Activated B cell treated with CpG ODN at 0.5 μM for 24 hours (primary cell): Measurements from ENCODE around the gene FNDC5. TPM values are rescaled to one million over a fixed set of nuclear protein-coding genes. Genes with fewer than 3 reads are reported as not detected.

ENCODE experiments used
- ATAC-seq: fragments of 200-7000 bp; cut with Tn5 transposase; one replicate; pipeline ENCODE4 v1.10.0; 2021; ENCODE audit warnings: low read depth, mild to moderate bottlenecking, moderate library complexity
- CTCF ChIA-PET: fragments of 350-600 bp; sonication (Branson Sonifier 250); formaldehyde crosslinking; loops from one replicate; lab custom pipeline; 2021; ENCODE audit warnings: antibody characterized with exemption; lab: Charles Lee
- POLR2A ChIA-PET: fragments of 350-600 bp; sonication (Branson Sonifier 250); formaldehyde crosslinking; loops from one replicate; lab custom pipeline; 2021; ENCODE audit warnings: antibody characterized with exemption; lab: Charles Lee
- DNase-seq: peaks from one replicate; pipeline ENCODE4 v3.0.0; 2022
- H3K27ac Mint-ChIP-seq: one replicate; pipeline ENCODE4 v1.8.0; 2020; ENCODE audit warnings: mixed read lengths
- H3K27me3 Mint-ChIP-seq: one replicate; pipeline ENCODE4 v1.8.0; 2021; ENCODE audit warnings: mixed read lengths
- H3K36me3 Mint-ChIP-seq: one replicate; pipeline ENCODE4 v1.8.0; 2021; ENCODE audit warnings: low read depth, mixed read lengths
- H3K4me1 Mint-ChIP-seq: one replicate; pipeline ENCODE4 v1.8.0; 2021; ENCODE audit warnings: mixed read lengths
- H3K4me3 Mint-ChIP-seq: one replicate; pipeline ENCODE4 v1.8.0; 2020; ENCODE audit warnings: mild to moderate bottlenecking, mixed read lengths
- H3K9me3 Mint-ChIP-seq: one replicate; pipeline ENCODE4 v1.8.0; 2020; ENCODE audit warnings: mixed read lengths
- CTCF ChIP-seq: fragments of 200-600 bp; IDR thresholded peaks from one replicate; pipeline ENCODE4 v1.8.0; 2022; ENCODE audit warnings: antibody characterized with exemption, mild to moderate bottlenecking
- intact Hi-C: fragments of 100-400 bp; cut with micrococcal nuclease; formaldehyde crosslinking; loops from one replicate; pipeline ENCODE4 v1.15.1; 2024
- total RNA-seq: library from RNA; stranded (reverse); gene quantifications from 2 replicates; pipeline ENCODE4 v1.2.3, GENCODE V29; 2022

FNDC5 gene
- total RNA-seq, 1 donor from 2014 or later = 0.55 TPM

GRCh38 chr1:32859915-32860314 is 10.8 kb downstream of the FNDC5 start:
- Mint-ChIP-seq H3K36me3 (peaks cover 70% of the 10 kb centered on the region), H3K27ac (no peak overlapping the region), H3K4me1 (no peaks in the 10 kb centered on the region), H3K9me3 (no peaks in the 10 kb centered on the region), H3K27me3 (no peaks in the 10 kb centered on the region), H3K4me3 (no peak overlapping the region)
- TF ChIP-seq CTCF = no peak
- DNase-seq = no peak
- ChIA-PET POLR2A (interaction anchor here (0.7 kb wide), 1 partner anchor 25 kb away, joined by 5 read pairs; no protein-coding TSS in a partner anchor), CTCF (no interaction called here)
- intact Hi-C loops = no loop called here
- ATAC-seq = no peak

GRCh38 chr1:32858791-32859190 is 11.9 kb downstream of the FNDC5 start:
- no peak overlapping the region for H3K27ac Mint-ChIP-seq
- intact Hi-C loops = no loop called here
- H3K27me3 Mint-ChIP-seq = no peaks in the 10 kb centered on the region
- peaks cover 75% of the 10 kb centered on the region for H3K36me3 Mint-ChIP-seq
- DNase-seq (no peak), ATAC-seq (no peak)
- H3K9me3 Mint-ChIP-seq = no peaks in the 10 kb centered on the region
- no peaks in the 10 kb centered on the region for H3K4me1 Mint-ChIP-seq
- no peak for TF ChIP-seq CTCF
- ChIA-PET POLR2A (no interaction called here), CTCF (no interaction called here)
- no peak overlapping the region for H3K4me3 Mint-ChIP-seq

- POLR2A ChIA-PET = no interaction called here
- H3K4me3 Mint-ChIP-seq = no peak overlapping the region
- H3K4me1 Mint-ChIP-seq = no peaks in the 10 kb centered on the region
- intact Hi-C loops = no loop called here
- peaks cover 81% of the 10 kb centered on the region for H3K36me3 Mint-ChIP-seq
- no peaks in the 10 kb centered on the region for H3K9me3 Mint-ChIP-seq
- ATAC-seq = no peak
- DNase-seq = no peak
- CTCF ChIA-PET = no interaction called here
- TF ChIP-seq CTCF = no peak
- no peak overlapping the region for H3K27ac Mint-ChIP-seq
- H3K27me3 Mint-ChIP-seq = no peaks in the 10 kb centered on the region
These were observed 12.6 kb downstream of the FNDC5 start for GRCh38 chr1:32858136-32858535.

- no peaks in the 10 kb centered on the region for H3K9me3 Mint-ChIP-seq
- DNase-seq (no peak), ATAC-seq (no peak)
- intact Hi-C loops = no loop called here
- POLR2A ChIA-PET = no interaction called here
- H3K4me3 Mint-ChIP-seq = no peak overlapping the region
- CTCF ChIA-PET = no interaction called here
- H3K36me3 Mint-ChIP-seq = peaks cover 79% of the 10 kb centered on the region
- H3K27ac Mint-ChIP-seq = no peak overlapping the region
- no peaks in the 10 kb centered on the region for H3K27me3 Mint-ChIP-seq
- TF ChIP-seq CTCF = no peak
- no peaks in the 10 kb centered on the region for H3K4me1 Mint-ChIP-seq
These were observed 14.7 kb downstream of the FNDC5 start for GRCh38 chr1:32855861-32856617.

GRCh38 chr1:32848354-32849063 is 22.2 kb downstream of the FNDC5 start:
- ATAC-seq (no peak), DNase-seq (no peak)
- Mint-ChIP-seq H3K4me3 (no peak overlapping the region), H3K9me3 (no peaks in the 10 kb centered on the region), H3K27ac (no peak overlapping the region), H3K27me3 (no peaks in the 10 kb centered on the region), H3K36me3 (peaks cover 50% of the 10 kb centered on the region), H3K4me1 (no peaks in the 10 kb centered on the region)
- intact Hi-C loops = no loop called here
- ChIA-PET POLR2A (interaction anchor here (0.5 kb wide), 1 partner anchor 266 kb away, joined by 8 read pairs; no protein-coding TSS in a partner anchor), CTCF (no interaction called here)
- no peak for TF ChIP-seq CTCF
